HTERT RPE-1 (cell line): ENCODE measurements around the gene ATAT1.
"Not testable (repeated sequence)": the region's sequence is repeated elsewhere in the genome, so short reads cannot be mapped to it uniquely, and the experiment has no call there.

Experiments used
- in situ Hi-C: fragments of 300-500 bp; cut with MboI; formaldehyde crosslinking; loops from 4 replicates; pipeline ENCODE4 v1.14.3; 2020; ENCODE audit warnings: low sequenced_read_pairs

The ATAT1 gene

GRCh38 chr6:30626484-30627366 is at the start of gene ATAT1:
ATAT1 (plus strand) TSS chr6:30626874.
- in situ Hi-C loops, result no loop called here

- in situ Hi-C loops, result no loop called here
Measured at GRCh38 chr6:30578051-30578450, 48.6 kb upstream of the ATAT1 start.

GRCh38 chr6:30583921-30584320 is 42.8 kb upstream of the ATAT1 start:
- in situ Hi-C loops, result no loop called here

DNA sequence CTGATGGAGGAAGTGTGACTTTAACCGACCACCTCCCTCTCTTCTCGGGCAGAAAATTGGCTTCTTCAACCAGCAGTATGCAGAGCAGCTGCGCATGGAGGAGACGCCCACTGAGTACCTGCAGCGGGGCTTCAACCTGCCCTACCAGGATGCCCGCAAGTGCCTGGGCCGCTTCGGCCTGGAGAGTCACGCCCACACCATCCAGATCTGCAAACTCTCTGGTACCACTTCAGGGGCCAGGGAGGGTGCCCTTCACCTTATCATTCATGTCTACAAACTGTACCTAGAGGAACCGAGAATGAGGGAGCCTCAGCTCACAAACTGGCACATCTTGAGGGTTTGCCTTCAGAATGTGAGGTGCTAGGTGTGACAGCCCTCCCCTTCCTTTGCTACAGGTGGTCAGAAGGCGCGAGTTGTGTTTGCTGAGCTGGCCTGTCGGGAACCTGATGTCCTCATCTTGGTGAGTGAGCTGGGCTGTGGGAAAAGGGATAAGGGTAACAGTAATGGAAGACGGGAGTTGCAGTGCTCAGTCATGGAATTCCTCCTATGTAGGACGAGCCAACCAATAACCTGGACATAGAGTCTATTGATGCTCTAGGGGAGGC is 36.8 kb upstream of the ATAT1 start:
- in situ Hi-C loops, result no loop called here

- in situ Hi-C loops, result no loop called here
Measured at GRCh38 chr6:30590509-30590908, 36.2 kb upstream of the ATAT1 start.

GRCh38 chr6:30591008-30591407 is 35.7 kb upstream of the ATAT1 start:
- in situ Hi-C loops, result no loop called here

GRCh38 chr6:30592287-30592686 is 34.4 kb upstream of the ATAT1 start:
- in situ Hi-C loops, result no loop called here

DNA sequence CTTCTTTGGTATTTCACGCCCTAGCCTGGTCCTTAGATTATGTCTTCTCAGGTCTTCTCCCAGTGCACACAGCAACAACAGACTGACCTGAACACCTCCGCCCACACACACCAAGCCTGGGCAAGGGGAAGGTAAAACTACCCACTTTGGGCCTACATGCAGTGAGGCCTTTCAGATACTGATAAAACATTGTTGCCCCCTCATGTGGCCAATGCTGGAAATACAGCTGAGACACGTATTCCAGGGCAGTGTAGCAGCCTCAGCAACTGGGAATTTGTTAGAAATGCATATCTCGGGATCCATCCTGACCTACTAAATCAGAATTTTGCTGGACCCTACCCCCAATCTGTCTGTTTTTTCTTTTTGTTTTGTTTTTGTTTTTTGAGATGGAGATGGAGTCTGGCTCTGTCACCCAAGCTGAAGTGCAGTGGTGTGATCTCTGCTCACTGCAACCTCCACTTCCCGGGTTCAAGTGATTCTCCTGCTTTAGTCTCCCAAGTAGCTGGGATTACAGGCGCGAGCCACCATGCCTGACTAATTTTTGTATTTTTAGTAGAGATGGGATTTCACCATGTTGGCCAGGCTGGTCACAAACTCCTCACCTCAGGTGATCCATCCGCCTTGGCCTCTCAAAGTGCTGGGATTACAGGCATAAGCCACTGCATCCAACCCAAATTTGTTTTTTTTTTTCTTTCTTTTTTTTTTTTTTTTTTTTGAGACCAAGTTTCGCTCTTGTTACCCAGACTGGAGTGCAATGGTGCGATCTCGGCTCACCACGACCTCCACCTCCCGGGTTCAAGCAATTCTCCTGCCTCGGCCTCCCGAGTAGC is 29.1 kb upstream of the ATAT1 start:
- in situ Hi-C loops, result not testable (repeated sequence)

- in situ Hi-C loops, result no loop called here
Measured at GRCh38 chr6:30598912-30599624, 27.6 kb upstream of the ATAT1 start.

- in situ Hi-C loops, result no loop called here
Measured at GRCh38 chr6:30599625-30600324, 26.9 kb upstream of the ATAT1 start.

DNA sequence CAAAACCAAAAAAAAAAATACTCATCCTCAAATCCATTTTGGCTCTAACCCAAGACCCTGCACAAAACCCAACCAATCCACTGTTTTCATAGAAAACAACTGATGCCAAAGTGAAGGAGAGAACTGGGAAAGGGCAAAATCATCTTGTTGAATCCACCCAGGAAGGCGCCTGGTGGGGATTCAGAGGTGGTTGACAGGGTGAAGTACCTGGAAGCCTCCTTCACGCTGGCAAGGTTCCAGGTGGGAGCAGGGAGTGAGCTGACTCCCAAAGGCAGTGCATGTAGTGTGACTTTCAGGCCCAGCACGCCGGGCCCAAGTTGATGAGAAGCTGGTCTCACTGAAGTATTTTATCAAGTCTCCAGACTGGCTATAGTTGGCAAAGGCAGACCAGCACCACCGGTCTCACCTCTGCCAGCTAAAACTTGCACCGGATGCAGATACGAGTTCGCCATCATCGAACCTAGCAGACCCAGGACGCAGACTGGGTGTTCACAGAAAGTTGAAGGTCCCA is 26.2 kb upstream of the ATAT1 start:
- in situ Hi-C loops, result no loop called here

DNA sequence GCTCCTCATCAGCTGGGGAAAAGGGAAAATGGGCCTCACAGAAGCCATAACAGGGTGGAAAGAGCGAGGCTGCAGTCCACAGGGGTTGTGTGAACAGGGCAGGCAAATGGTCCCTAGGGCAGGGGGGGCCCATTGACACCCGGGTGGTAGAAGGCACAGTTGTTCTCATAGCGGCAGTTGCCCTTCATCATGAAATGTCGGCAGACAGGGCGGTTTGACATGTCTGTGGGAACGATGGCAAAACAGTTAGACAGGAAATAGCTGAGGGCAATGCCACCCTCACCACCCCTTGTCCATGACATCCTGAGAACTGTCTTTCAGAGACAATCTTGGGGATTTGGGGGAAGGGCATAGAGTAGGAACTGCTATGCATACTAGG is 25.2 kb upstream of the ATAT1 start:
- in situ Hi-C loops, result no loop called here

DNA sequence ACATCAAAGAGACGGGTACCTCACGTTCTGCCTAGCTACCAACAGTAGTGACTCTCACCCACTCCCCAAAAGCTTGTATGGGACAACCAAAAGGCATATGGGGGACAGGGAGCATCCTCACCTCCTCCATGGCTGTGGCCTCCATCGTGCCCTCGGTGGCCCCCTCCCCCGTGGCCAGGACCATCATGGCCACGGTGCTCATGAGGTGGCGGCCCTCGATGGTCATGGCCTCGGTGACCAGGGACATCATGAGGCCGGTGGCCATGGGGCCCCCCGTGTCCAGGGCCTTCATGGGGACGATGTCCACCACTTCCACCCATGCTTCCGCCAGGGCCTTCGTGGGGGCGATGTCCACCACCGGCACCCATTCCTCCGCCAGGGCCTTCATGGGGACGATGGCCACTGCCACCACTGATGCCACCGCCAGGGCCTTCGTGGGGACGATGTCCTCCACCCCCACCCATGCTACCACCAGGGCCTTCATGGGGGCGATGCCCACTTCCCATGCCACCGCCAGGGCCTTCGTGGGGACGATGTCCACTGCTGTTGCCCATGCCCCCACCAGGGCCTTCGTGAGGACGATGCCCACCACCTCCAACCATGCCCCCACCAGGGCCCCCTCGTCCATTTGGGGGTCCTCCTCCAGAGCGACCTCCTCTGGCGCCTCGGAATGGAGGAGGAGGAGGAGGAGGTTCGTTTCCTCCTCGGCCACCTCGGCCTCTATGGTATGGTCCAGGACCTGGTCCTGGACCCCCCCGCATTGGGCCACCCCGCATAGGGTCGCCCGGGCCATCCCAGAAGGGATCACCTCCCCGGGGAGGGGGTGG is 24.6 kb upstream of the ATAT1 start:
- in situ Hi-C loops, result no loop called here

DNA sequence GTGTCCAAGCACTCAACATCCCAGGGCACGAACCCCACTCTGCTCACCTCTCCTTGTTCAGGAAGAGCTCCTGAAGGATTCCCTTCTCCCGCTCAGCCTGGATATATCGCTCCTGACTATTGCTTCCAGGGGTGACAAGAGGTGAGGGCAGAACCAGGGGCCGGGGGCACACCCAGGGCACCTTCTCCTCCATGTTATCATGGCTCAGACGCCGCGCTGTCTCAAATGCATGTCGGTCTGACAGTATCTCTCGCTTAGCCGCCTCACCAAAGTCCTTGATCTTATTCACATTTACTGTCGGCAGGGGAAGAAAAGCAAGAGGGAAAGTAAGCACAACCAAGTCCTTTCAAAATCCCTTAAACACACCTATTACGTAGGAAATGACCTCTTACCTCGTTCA is 22.7 kb upstream of the ATAT1 start:
- in situ Hi-C loops, result no loop called here

DNA sequence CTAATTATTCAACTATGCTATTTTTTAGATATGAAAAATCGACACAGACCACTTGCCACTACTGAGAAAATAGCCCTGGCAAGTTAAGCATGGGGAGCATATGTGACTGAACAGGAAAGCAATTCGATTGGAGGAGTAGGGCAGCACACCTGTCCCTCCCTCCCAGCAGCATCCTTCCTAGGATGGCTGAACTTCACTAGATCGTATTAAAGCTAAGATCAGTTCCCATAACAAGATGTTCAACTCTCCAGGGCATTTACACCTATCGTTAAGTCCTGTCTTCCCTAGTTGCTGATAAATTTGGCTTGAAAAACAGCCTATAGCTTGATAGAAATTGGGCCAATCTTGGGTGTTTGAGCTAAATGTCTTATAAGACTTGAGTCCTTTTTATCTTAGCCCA is 16.6 kb upstream of the ATAT1 start:
- in situ Hi-C loops, result no loop called here

DNA sequence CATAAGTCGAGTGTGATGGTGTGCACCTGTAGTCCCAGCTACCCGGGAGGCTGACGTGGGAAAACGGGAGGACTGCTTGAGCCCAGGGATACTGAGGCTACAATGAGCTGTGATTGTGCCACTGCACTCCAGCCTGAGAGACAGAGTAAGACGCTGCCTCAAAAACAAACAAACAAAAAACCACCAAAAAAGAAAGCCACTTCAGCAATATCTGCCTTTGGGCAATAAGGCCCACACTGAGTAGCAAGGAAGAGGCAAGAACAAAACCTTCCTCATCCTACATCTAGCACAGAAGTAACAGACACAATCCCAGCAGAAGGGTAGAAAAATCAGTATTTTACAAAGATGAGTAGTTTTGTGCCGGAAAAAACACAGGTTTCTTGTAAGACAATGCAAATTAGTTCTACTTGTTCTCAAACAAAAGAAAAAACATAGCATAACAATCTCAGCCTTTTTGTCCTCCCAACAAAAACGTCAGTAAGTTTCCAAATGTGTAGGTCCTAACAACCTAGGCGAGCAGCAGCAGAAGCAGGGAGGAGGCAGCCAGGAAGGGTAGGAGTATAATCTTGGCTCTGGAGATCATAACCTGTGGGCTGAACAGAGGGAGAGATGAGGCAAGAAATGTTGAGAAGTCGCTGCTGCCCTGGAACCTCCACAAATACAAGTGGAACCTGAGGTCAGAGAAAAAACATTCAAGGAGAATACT is 15.4 kb upstream of the ATAT1 start:
- in situ Hi-C loops, result no loop called here

GRCh38 chr6:30611856-30612194 is 14.8 kb upstream of the ATAT1 start:
- in situ Hi-C loops, result no loop called here

- in situ Hi-C loops, result no loop called here
Measured at GRCh38 chr6:30612213-30612612, 14.5 kb upstream of the ATAT1 start.
